ENCODE results near the gene BSN.

DNA sequence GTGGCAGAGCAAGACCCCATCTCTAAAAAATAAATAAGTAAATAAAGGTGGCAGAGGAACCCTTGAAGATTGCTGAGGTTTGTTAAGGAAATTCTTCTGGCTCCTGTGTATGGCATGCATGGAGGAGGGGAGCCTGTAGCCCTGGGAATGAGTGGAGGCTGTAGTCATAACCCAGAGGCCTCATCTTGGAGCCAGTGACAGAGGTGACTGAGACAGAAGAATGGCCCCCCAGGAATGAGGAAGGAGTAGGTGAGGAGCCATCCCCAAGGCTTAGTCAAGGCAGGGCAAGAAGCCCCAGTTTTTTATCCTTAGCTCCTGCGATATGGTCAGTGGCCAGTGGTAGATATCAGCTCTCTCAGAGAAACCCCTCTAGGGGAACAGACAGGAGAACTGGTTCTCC lies 46.5 kb downstream of the BSN start:
- TF ChIP-seq, protein P1, sequence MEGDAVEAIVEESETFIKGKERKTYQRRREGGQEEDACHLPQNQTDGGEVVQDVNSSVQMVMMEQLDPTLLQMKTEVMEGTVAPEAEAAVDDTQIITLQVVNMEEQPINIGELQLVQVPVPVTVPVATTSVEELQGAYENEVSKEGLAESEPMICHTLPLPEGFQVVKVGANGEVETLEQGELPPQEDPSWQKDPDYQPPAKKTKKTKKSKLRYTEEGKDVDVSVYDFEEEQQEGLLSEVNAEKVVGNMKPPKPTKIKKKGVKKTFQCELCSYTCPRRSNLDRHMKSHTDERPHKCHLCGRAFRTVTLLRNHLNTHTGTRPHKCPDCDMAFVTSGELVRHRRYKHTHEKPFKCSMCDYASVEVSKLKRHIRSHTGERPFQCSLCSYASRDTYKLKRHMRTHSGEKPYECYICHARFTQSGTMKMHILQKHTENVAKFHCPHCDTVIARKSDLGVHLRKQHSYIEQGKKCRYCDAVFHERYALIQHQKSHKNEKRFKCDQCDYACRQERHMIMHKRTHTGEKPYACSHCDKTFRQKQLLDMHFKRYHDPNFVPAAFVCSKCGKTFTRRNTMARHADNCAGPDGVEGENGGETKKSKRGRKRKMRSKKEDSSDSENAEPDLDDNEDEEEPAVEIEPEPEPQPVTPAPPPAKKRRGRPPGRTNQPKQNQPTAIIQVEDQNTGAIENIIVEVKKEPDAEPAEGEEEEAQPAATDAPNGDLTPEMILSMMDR (IDR thresholded peaks at IDR 0.05; ENCODE audit: low read depth, low read length): no peak
- TF ChIP-seq MYC (IDR thresholded peaks at IDR 0.05; ENCODE audit: low read depth, low read length): no peak
- no peak for TF ChIP-seq POLR2A (IDR thresholded peaks at IDR 0.05; ENCODE audit: extremely low read depth, insufficient read length)

Measured in NB4 (cell line).